Trophoblast cell (in vitro differentiated cells and primary cell): ENCODE data around the gene B9D2.
A peak's percentile ranks its signal among the peaks of the same experiment; 100 is the strongest.

Source experiments
- DNase-seq, 2 donors: peaks; one replicate each; pipeline ENCODE4 v3.0.0-alpha.2; 2016
- H2AFZ ChIP-seq: 2 replicates; pipeline ENCODE4 v1.6.1; 2013; ENCODE audit warnings: low read length, moderate library complexity, mild to moderate bottlenecking; ENCODE audit not compliant: insufficient read depth, poor library complexity
- H2AK5ac ChIP-seq: 2 replicates; pipeline ENCODE4 v1.6.1; 2013; ENCODE audit warnings: mild to moderate bottlenecking, low read length
- H2BK120ac ChIP-seq: 2 replicates; pipeline ENCODE4 v1.6.1; 2013; ENCODE audit warnings: low read length, mild to moderate bottlenecking, moderate library complexity; ENCODE audit not compliant: insufficient read depth, poor library complexity
- H2BK12ac ChIP-seq: 2 replicates; pipeline ENCODE4 v1.6.1; 2013; ENCODE audit warnings: mild to moderate bottlenecking, low read length, moderate library complexity
- H2BK5ac ChIP-seq: 2 replicates; pipeline ENCODE4 v1.6.1; 2013; ENCODE audit warnings: low read length, low read depth, moderate library complexity, mild to moderate bottlenecking; ENCODE audit not compliant: poor library complexity
- H3K14ac ChIP-seq: 2 replicates; pipeline ENCODE4 v1.6.1; 2013; ENCODE audit warnings: mild to moderate bottlenecking, low read length
- H3K18ac ChIP-seq: 2 replicates; pipeline ENCODE4 v1.6.1; 2013; ENCODE audit warnings: mild to moderate bottlenecking, low read length
- H3K23ac ChIP-seq: 2 replicates; pipeline ENCODE4 v1.6.1; 2013; ENCODE audit warnings: low read length
- H3K27ac ChIP-seq: 2 replicates; pipeline ENCODE4 v1.5.1; 2013; ENCODE audit warnings: low read depth, mild to moderate bottlenecking, inconsistent platforms, low read length, moderate library complexity
- H3K27me3 ChIP-seq: 2 replicates; pipeline ENCODE4 v1.6.1; 2013; ENCODE audit warnings: inconsistent platforms, mild to moderate bottlenecking, low read length, moderate library complexity; ENCODE audit not compliant: insufficient read depth
- H3K36me3 ChIP-seq, 2 experiments: 1 replicate in 1 of 2; 2 replicates in 1 of 2; pipeline ENCODE4 v1.6.1; 2013; ENCODE audit warnings: low read length in 2 of 2, mild to moderate bottlenecking in 2 of 2, moderate library complexity in 1 of 2; ENCODE audit not compliant: insufficient read depth in 2 of 2, control insufficient read depth in 1 of 2
- H3K4ac ChIP-seq: 2 replicates; pipeline ENCODE4 v1.6.1; 2013; ENCODE audit warnings: low read depth, mild to moderate bottlenecking, low read length, moderate library complexity
- H3K4me1 ChIP-seq, 2 experiments: 1 replicate in 1 of 2; 2 replicates in 1 of 2; pipeline ENCODE4 v1.6.1; 2013; ENCODE audit warnings: low read length in 2 of 2, mild to moderate bottlenecking in 2 of 2, moderate library complexity in 1 of 2; ENCODE audit not compliant: insufficient read depth in 2 of 2, control insufficient read depth in 1 of 2
- H3K4me2 ChIP-seq: 2 replicates; pipeline ENCODE4 v1.6.1; 2013; ENCODE audit warnings: inconsistent platforms, mild to moderate bottlenecking, low read length, moderate library complexity
- H3K4me3 ChIP-seq: 2 replicates; pipeline ENCODE4 v1.5.1; 2013; ENCODE audit warnings: mild to moderate bottlenecking, low read depth, low read length, inconsistent platforms
- H3K79me1 ChIP-seq: one replicate; pipeline ENCODE4 v1.6.1; 2013; ENCODE audit warnings: low read length
- H3K79me2 ChIP-seq: 2 replicates; pipeline ENCODE4 v1.6.1; 2013; ENCODE audit warnings: low read length, mild to moderate bottlenecking; ENCODE audit not compliant: control insufficient read depth, insufficient read depth, poor library complexity
- H3K9ac ChIP-seq: 2 replicates; pipeline ENCODE4 v1.6.1; 2013; ENCODE audit warnings: mild to moderate bottlenecking, low read length
- H3K9me3 ChIP-seq: 2 replicates; pipeline ENCODE4 v1.6.1; 2013; ENCODE audit warnings: low read depth, mild to moderate bottlenecking, control low read depth, inconsistent platforms, low read length; ENCODE audit not compliant: insufficient read depth
- H4K12ac ChIP-seq: 2 replicates; pipeline ENCODE4 v1.6.1; 2013; ENCODE audit warnings: low read depth, mild to moderate bottlenecking, low read length, moderate library complexity
- H4K8ac ChIP-seq: 2 replicates; pipeline ENCODE4 v1.6.1; 2013; ENCODE audit warnings: low read depth, mild to moderate bottlenecking, low read length, moderate library complexity
- H4K91ac ChIP-seq: one replicate; pipeline ENCODE4 v1.6.1; 2013; ENCODE audit warnings: low read depth, mild to moderate bottlenecking, low read length, moderate library complexity
- WGBS: extraction: QIAGEN DNeasy Blood & Tissue Kit; methylation state at CpG from one replicate; pipeline ENCODE4 v1.1.7; 2013; ENCODE audit warnings: missing lambda C conversion rate; ENCODE audit not compliant: insufficient read length, insufficient coverage; ENCODE audit errors: extremely low coverage; 5-methylcytosine and 5-hydroxymethylcytosine counted together

Gene B9D2

GRCh38 chr19:41308450-41309179 is 55.3 kb downstream of the B9D2 start:
- no peak overlapping the region for H3K4ac ChIP-seq
- no peak overlapping the region for H3K23ac ChIP-seq
- peaks cover 5 to 13% of the 10 kb centered on the region in 2 experiments for H3K4me1 ChIP-seq
- H3K27ac ChIP-seq, result peak overlapping the region; percentile 20
- H2BK120ac ChIP-seq, result no peak overlapping the region
- H3K9ac ChIP-seq, result no peak overlapping the region
- H2BK12ac ChIP-seq, result peak overlapping the region; percentile 1
- H3K9me3 ChIP-seq, result no peaks in the 10 kb centered on the region
- H3K27me3 ChIP-seq, result no peaks in the 10 kb centered on the region
- no peak overlapping the region for H3K18ac ChIP-seq
- H3K14ac ChIP-seq, result no peak overlapping the region
- peaks cover 48 to 53% of the 10 kb centered on the region in 2 experiments for H3K36me3 ChIP-seq
- H2BK5ac ChIP-seq, result no peak overlapping the region
- no peak overlapping the region for H4K91ac ChIP-seq
- H3K79me1 ChIP-seq, result peaks cover 8% of the 10 kb centered on the region
- H3K79me2 ChIP-seq, result peaks cover 4% of the 10 kb centered on the region
- H4K8ac ChIP-seq, result peak overlapping the region; percentile 8
- no CpG with 5 or more reads among the region's 8 CpGs for WGBS
- peak; percentile 90 to 99 for DNase-seq
- no peak overlapping the region for H3K4me3 ChIP-seq
- H2AFZ ChIP-seq, result no peak overlapping the region
- peak overlapping the region; percentile 34 for H2AK5ac ChIP-seq
- H4K12ac ChIP-seq, result peak overlapping the region; percentile 45
- H3K4me2 ChIP-seq, result no peak overlapping the region

- Histone ChIP-seq H3K23ac (no peak overlapping the region), H2BK12ac (no peak overlapping the region), H2AFZ (no peak overlapping the region), H4K8ac (peak overlapping the region; percentile 8), H3K4me2 (no peak overlapping the region), H2BK5ac (no peak overlapping the region), H3K79me1 (peaks cover 8% of the 10 kb centered on the region), H3K4ac (no peak overlapping the region), H2AK5ac (no peak overlapping the region), H3K4me3 (no peak overlapping the region), H3K9ac (no peak overlapping the region), H3K14ac (no peak overlapping the region), H2BK120ac (no peak overlapping the region), H3K27ac (peak overlapping the region; percentile 20), H3K36me3 (peaks cover 47 to 53% of the 10 kb centered on the region in 2 experiments), H4K91ac (no peak overlapping the region), H4K12ac (no peak overlapping the region), H3K4me1 (peaks cover 5 to 13% of the 10 kb centered on the region in 2 experiments), H3K27me3 (no peaks in the 10 kb centered on the region), H3K79me2 (peaks cover 4% of the 10 kb centered on the region), H3K18ac (no peak overlapping the region), H3K9me3 (no peaks in the 10 kb centered on the region)
- no CpG with 5 or more reads among the region's 4 CpGs for WGBS
- no peak for DNase-seq
These were observed 55.9 kb downstream of the B9D2 start for GRCh38 chr19:41307954-41308449.

GRCh38 chr19:41307090-41307875 is 56.7 kb downstream of the B9D2 start:
- H3K23ac ChIP-seq, result no peak overlapping the region

GRCh38 chr19:41305927-41306793 is 57.8 kb downstream of the B9D2 start:
- H2BK12ac ChIP-seq, result no peak overlapping the region
- no peak overlapping the region for H4K91ac ChIP-seq
- H3K9me3 ChIP-seq, result no peaks in the 10 kb centered on the region
- no peaks in the 10 kb centered on the region for H3K27me3 ChIP-seq
- no peak overlapping the region for H3K14ac ChIP-seq
- no peak overlapping the region for H3K4me2 ChIP-seq
- no peak overlapping the region for H2BK120ac ChIP-seq
- no peak overlapping the region for H3K18ac ChIP-seq
- no peak overlapping the region for H4K12ac ChIP-seq
- no CpG with 5 or more reads among the region's 13 CpGs for WGBS
- H3K79me2 ChIP-seq, result peaks cover 4% of the 10 kb centered on the region
- H3K9ac ChIP-seq, result no peak overlapping the region
- peaks cover 8% of the 10 kb centered on the region for H3K79me1 ChIP-seq
- no peak overlapping the region for H2AFZ ChIP-seq
- no peak overlapping the region for H3K4me3 ChIP-seq
- H3K23ac ChIP-seq, result no peak overlapping the region
- no peak overlapping the region for H3K27ac ChIP-seq
- no peak for DNase-seq
- H3K4ac ChIP-seq, result no peak overlapping the region
- H4K8ac ChIP-seq, result no peak overlapping the region
- H2BK5ac ChIP-seq, result no peak overlapping the region
- peaks cover 54 to 63% of the 10 kb centered on the region in 2 experiments for H3K36me3 ChIP-seq
- H2AK5ac ChIP-seq, result no peak overlapping the region
- H3K4me1 ChIP-seq, result peaks cover 5 to 10% of the 10 kb centered on the region in 2 experiments

More at GRCh38 chr19:41307090-41307875, 56.7 kb downstream of the B9D2 start:
- Histone ChIP-seq H2BK12ac (no peak overlapping the region), H3K79me2 (peaks cover 4% of the 10 kb centered on the region), H3K4me1 (peaks cover 5 to 13% of the 10 kb centered on the region in 2 experiments), H3K18ac (no peak overlapping the region), H2AFZ (no peak overlapping the region), H3K79me1 (peaks cover 8% of the 10 kb centered on the region), H2BK120ac (no peak overlapping the region), H3K27ac (no peak overlapping the region), H4K8ac (no peak overlapping the region), H3K27me3 (no peaks in the 10 kb centered on the region), H2BK5ac (no peak overlapping the region), H3K4me3 (no peak overlapping the region), H4K91ac (no peak overlapping the region), H3K36me3 (peaks cover 47 to 53% of the 10 kb centered on the region in 2 experiments), H3K4me2 (no peak overlapping the region), H2AK5ac (no peak overlapping the region), H4K12ac (no peak overlapping the region), H3K9me3 (no peaks in the 10 kb centered on the region), H3K9ac (no peak overlapping the region), H3K14ac (no peak overlapping the region), H3K4ac (no peak overlapping the region)
- no peak for DNase-seq
- WGBS, result no CpG with 5 or more reads among the region's 8 CpGs
